Measurements from ENCODE around the gene MBLAC1.

MBLAC1 gene

GRCh38 chr7:100169147-100169850 lies 42.5 kb downstream of the MBLAC1 start:
- no peak for DNase-seq

DNA sequence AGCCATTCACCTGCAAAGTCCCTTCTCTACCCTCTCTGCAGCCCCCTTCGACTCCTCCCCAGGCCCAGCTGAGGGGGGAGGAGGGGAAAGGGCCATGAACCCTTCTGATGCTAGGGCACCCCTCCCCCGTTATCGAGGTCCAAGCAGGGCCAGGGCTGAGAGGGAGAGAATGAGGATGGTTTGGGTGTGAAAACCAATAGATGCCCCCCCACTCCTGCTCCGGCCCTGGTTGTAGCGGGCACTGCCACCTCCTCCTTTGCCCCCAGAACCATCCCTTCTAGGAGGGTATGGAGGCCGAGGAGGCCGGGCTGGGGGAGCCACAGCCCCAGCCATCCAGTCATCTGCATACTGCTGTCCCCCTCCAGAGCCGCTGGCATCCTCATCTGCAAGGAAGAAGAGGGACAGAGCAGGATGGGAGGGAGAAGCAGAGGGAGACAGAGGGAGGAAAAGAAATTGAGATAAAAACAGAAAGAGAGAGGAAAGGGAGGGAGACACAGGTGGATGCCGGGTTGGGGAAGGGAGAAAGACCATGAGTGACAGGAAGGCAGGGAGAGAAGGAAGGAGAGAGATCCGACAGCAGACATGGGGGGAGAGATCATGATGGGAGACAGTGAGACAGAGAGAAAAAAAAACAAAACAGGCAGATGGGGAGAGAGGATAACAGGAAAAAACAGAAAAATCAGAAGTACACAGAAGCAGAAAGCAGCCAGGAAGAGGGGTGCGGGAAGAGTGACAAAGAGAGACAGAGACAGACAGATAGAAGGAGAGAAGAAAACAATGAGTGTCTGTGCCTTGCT lies 43.5 kb downstream of the MBLAC1 start:
- no peak for DNase-seq

DNA sequence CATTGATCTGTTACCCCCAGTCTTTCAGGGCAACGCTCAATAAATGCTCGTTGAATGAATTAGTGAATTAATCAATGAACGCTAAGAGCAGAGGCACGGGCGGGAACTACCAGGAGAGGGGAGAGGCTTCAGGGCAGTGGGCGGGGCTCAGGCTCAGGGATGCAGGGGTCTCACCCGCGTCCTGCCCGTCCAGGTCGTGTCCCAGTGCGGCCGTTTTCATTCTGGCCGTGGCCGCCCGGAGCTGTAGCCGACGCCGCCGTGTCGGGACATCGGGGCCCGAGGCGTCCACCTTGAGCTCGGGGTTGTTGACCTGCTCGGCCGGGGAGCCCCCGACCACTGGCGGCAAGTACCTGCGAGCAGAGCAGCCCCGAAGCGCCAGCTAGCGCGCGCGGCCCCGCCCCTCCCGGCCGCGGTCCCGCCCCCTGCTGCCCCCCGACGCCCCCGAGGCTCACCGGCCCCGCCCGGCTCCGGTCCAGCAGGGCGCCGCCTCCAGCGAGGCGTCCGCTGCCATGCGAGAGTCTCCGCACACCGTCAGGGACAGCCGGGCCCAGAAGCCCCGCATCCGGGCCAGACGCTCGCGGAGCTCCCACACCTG lies 44.4 kb downstream of the MBLAC1 start:
- peak in 2 of 56 donors; percentile 29 to 38 for DNase-seq

GRCh38 chr7:100171840-100172239 lies 45.1 kb downstream of the MBLAC1 start:
- no peak for DNase-seq

DNA sequence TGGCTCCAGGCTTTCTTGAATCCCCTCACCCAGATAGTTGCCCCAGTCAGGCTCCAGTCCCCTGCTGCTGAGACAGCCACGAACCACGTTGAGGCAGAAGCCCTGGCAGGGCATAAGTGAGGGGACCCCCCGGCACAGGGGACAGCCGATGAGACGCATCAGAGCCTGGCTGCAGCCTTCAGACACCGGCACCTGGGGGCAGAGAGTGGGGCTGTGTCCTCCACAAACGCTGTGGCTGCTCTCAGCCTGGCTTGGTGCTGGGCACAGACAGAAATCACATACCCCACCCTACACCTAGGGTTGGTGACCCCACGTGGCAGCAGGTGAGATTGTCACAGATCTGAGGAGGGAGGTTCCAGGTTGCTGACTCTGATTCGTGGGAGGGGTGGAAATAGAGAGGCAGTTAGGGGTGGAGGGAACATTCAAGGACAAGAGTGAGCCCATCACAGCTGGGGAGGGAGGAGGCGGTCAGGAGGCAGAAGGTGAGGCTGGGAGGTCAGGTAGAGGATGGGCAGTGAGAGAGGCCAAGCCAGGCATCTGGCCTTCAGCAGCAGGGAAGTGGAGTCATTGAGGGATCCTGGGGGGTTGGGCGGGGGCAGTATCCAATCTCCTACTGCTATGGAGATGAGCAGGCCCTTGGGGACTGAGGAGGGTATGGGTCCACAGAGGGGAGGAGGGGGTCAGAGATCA lies 47.2 kb downstream of the MBLAC1 start:
- DNase-seq: no peak

GRCh38 chr7:100174582-100174981 lies 47.8 kb downstream of the MBLAC1 start:
- DNase-seq: no peak

DNA sequence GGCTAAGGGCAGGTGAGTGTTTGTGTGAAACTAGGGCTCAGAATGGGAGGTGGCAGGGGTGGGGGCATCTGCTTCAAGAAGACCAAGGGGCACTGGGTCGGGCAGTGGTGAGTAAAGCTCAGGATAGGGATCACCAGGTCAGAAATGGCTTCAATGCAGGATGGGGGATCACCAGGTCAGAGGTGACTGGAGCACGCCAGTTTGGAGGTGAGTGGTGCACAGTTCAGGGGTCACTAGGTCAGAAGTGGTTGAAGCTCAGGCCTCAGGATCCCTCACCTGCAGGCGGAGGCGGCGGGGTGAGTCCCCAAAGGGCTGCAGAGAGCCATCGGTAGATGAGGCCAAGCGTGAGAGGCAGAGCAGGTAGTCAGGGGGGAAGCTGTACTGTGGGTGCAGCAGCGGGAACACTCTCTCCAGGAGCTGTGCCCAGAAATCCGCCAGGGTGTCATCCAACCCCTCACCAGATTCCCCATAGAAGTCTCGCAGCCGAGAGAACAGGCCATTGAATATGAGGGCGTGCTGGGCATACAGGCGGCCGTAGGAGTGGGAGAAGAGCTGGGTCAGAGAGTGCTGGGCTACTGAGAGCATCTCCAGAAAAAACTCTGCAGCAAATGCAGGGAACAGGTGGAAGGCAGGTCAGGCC lies 48.6 kb downstream of the MBLAC1 start:
- no peak for DNase-seq

DNA sequence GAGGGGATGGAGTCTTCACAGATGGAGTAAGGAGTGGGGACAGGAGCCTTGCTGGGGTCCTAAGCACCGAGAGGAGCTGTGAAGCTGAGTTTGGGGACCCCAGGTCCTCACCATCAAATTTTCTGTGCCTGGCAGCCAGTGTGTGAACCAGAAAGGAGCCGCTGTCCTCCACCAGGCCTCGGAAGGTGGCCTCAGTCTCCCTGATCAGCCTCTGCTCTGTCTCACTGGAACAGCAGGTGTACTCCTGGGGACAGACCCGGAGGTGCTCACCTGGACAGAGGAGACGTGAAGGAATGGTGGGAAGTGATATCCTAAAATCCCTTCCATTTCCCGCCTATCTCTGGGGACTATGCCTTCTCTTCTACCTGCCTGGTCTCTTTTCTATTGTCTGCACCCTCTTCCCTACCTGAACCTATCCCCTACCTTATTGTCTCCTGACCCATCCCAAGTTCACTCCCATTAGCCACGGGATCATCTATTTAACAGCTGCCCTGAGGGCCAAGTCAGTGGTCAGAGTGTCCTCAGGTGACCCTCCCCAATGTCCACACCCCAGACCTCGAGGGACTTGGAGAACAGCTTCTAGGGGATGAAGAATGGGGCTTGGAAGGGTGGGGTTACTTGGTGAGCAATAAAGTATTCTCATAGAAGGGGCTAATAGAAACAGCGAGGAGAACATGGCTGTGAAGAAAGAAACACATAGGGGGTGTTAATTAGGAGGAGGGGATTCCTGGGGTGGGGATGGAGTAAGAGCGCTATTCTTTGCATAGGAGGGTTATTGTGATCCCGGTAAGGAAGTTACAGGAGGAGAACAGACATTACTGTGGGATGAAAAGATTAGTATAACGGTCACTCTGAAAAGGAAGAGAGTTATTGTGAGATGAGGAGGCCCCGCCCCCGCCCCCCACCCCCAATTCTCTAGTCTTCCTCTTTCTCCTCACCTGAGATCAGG lies 49.6 kb downstream of the MBLAC1 start:
- DNase-seq: no peak

- DNase-seq: peak in 55 of 56 donors; percentile 49 to 96 (median 87)
Measured at GRCh38 chr7:100177045-100178001, 50.6 kb downstream of the MBLAC1 start, which contains the start of the genes GPC2 and STAG3. Gene GPC2 (minus strand): TSS chr7:100177381. CDS start chr7:100177199, 182 bp downstream. Gene STAG3 (plus strand): TSS chr7:100177918. CDS start chr7:100180557, 2,639 bp downstream.

Measured in amygdala (tissue), 56 donors.